Measurements from ENCODE around the gene TMCO4.

Gene TMCO4

GRCh38 chr1:19723874-19724273 is 75.8 kb downstream of the TMCO4 start:
- no peaks in the 10 kb centered on the region for H4K20me1 ChIP-seq (ENCODE audit: insufficient read depth, low read length)
- TF ChIP-seq CTCF (IDR thresholded peaks at IDR 0.05; ENCODE audit: low read depth, low read length) = no peak
- TF ChIP-seq EZH2phosphoT487 (IDR thresholded peaks at IDR 0.05; ENCODE audit: low read depth) = no peak
- H3K36me3 ChIP-seq (replicated peaks; ENCODE audit: low read depth, low read length) = no peaks in the 10 kb centered on the region
- no peak overlapping the region for H3K9ac ChIP-seq (ENCODE audit: low read length)
- no peak overlapping the region for H3K27ac ChIP-seq (ENCODE audit: low read length)
- H3K27me3 ChIP-seq (ENCODE audit: low read depth, low read length) = no peaks in the 10 kb centered on the region
- H3K4me2 ChIP-seq (ENCODE audit: low read length) = no peak overlapping the region
- H3K9me3 ChIP-seq (ENCODE audit: insufficient read depth, low read length) = no peaks in the 10 kb centered on the region
- H3K4me3 ChIP-seq (ENCODE audit: low read length) = no peak overlapping the region
- H3K79me2 ChIP-seq (ENCODE audit: low read length) = no peaks in the 10 kb centered on the region
- no peak overlapping the region for H2AFZ ChIP-seq (ENCODE audit: low read depth, low read length)
- H3K4me1 ChIP-seq (ENCODE audit: low read length) = 0 out of 2 replicates have a peak, but pooled peaks cover 4% of the 10 kb centered on the region

GRCh38 chr1:19720973-19721372 is 78.7 kb downstream of the TMCO4 start:
- Histone ChIP-seq H3K27me3 (ENCODE audit: low read depth, low read length) (no peaks in the 10 kb centered on the region), H3K4me1 (ENCODE audit: low read length) (0 out of 2 replicates have a peak, but pooled peaks cover 4% of the 10 kb centered on the region), H3K27ac (ENCODE audit: low read length) (no peak overlapping the region), H3K36me3 (replicated peaks; ENCODE audit: low read depth, low read length) (no peaks in the 10 kb centered on the region), H3K4me3 (ENCODE audit: low read length) (no peak overlapping the region), H3K79me2 (ENCODE audit: low read length) (no peaks in the 10 kb centered on the region), H3K4me2 (ENCODE audit: low read length) (no peak overlapping the region), H2AFZ (ENCODE audit: low read depth, low read length) (no peak overlapping the region), H4K20me1 (ENCODE audit: insufficient read depth, low read length) (no peaks in the 10 kb centered on the region), H3K9ac (ENCODE audit: low read length) (no peak overlapping the region), H3K9me3 (ENCODE audit: insufficient read depth, low read length) (no peaks in the 10 kb centered on the region)
- TF ChIP-seq EZH2phosphoT487 (IDR thresholded peaks at IDR 0.05; ENCODE audit: low read depth) (no peak), CTCF (IDR thresholded peaks at IDR 0.05; ENCODE audit: low read depth, low read length) (no peak)

- Histone ChIP-seq H3K36me3 (replicated peaks; ENCODE audit: low read depth, low read length) (no peaks in the 10 kb centered on the region), H3K79me2 (ENCODE audit: low read length) (no peaks in the 10 kb centered on the region)
These were observed 79.5 kb downstream of the TMCO4 start for GRCh38 chr1:19720174-19720573.

GRCh38 chr1:19717467-19717866 is 82.2 kb downstream of the TMCO4 start:
- no peak overlapping the region for H3K9ac ChIP-seq (ENCODE audit: low read length)
- TF ChIP-seq EZH2phosphoT487 (IDR thresholded peaks at IDR 0.05; ENCODE audit: low read depth) = no peak
- no peak for TF ChIP-seq CTCF (IDR thresholded peaks at IDR 0.05; ENCODE audit: low read depth, low read length)

More at GRCh38 chr1:19720174-19720573, 79.5 kb downstream of the TMCO4 start:
- Histone ChIP-seq H3K9me3 (ENCODE audit: insufficient read depth, low read length) (no peaks in the 10 kb centered on the region), H3K27ac (ENCODE audit: low read length) (no peak overlapping the region), H3K9ac (ENCODE audit: low read length) (no peak overlapping the region), H3K4me2 (ENCODE audit: low read length) (no peak overlapping the region), H3K27me3 (ENCODE audit: low read depth, low read length) (no peaks in the 10 kb centered on the region), H3K4me1 (ENCODE audit: low read length) (peaks cover 8% of the 10 kb centered on the region; the same call in 1 of the 2 replicates), H4K20me1 (ENCODE audit: insufficient read depth, low read length) (no peaks in the 10 kb centered on the region), H2AFZ (ENCODE audit: low read depth, low read length) (no peak overlapping the region), H3K4me3 (ENCODE audit: low read length) (no peak overlapping the region)
- TF ChIP-seq EZH2phosphoT487 (IDR thresholded peaks at IDR 0.05; ENCODE audit: low read depth) (no peak), CTCF (IDR thresholded peaks at IDR 0.05; ENCODE audit: low read depth, low read length) (no peak)

More at GRCh38 chr1:19717467-19717866, 82.2 kb downstream of the TMCO4 start:
- no peaks in the 10 kb centered on the region for H4K20me1 ChIP-seq (ENCODE audit: insufficient read depth, low read length)
- H3K4me1 ChIP-seq (ENCODE audit: low read length) = peaks cover 8% of the 10 kb centered on the region; the same call in 1 of the 2 replicates
- no peaks in the 10 kb centered on the region for H3K9me3 ChIP-seq (ENCODE audit: insufficient read depth, low read length)
- no peaks in the 10 kb centered on the region for H3K36me3 ChIP-seq (replicated peaks; ENCODE audit: low read depth, low read length)
- no peak overlapping the region for H3K4me3 ChIP-seq (ENCODE audit: low read length)
- H3K27ac ChIP-seq (ENCODE audit: low read length) = no peak overlapping the region
- no peak overlapping the region for H2AFZ ChIP-seq (ENCODE audit: low read depth, low read length)
- H3K4me2 ChIP-seq (ENCODE audit: low read length) = no peak overlapping the region
- no peaks in the 10 kb centered on the region for H3K27me3 ChIP-seq (ENCODE audit: low read depth, low read length)
- no peaks in the 10 kb centered on the region for H3K79me2 ChIP-seq (ENCODE audit: low read length)
